ENCODE results near the gene DOCK2.

DNA sequence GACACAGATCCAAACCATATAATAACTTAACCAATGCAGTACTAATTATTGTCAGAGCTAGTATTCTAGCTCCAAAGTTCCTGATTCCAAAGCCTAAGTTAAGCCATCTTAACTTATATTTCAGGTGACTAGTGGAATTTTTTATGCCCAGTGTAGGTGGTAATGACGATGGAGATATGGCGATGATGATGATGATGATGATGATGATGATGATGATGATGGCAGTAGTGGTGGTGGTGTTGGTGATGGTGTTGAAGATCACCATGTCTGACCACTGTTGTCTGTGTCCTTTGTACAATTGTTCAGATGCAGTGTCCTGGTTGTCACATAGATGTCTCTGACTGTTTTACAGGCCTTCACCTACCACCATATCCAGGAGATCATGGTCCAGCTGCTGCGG is 203.3 kb downstream of the DOCK2 start:
- no peak for TF ChIP-seq EZH2 (IDR thresholded peaks at IDR 0.05; ENCODE audit: insufficient read depth, poor library complexity, severe bottlenecking)
- no peak for TF ChIP-seq EZH2phosphoT487 (IDR thresholded peaks at IDR 0.05; ENCODE audit: insufficient read depth, low read depth)
